OCI-LY7 (cell line): ENCODE results near the gene NFKBIA. TPM values are rescaled to one million over a fixed set of nuclear protein-coding genes. Genes with fewer than 3 reads are reported as not detected.

Experiments used
- BruUV-seq: library from RNA; stranded (reverse); fragments of 400-500 nt; replicated peaks from 2 replicates; lab custom pipeline; 2021; lab: Mats Ljungman, UMichigan
- CTCF ChIA-PET: fragments of 300-600 bp; sonication (Branson Sonifier 250); formaldehyde crosslinking; loops from one replicate; lab custom pipeline; 2022; ENCODE audit warnings: antibody characterized with exemption; ENCODE audit not compliant: unreplicated experiment; lab: Charles Lee
- POLR2A ChIA-PET: fragments of 300-600 bp; sonication (Branson Sonifier 250); formaldehyde crosslinking; loops from one replicate; lab custom pipeline; 2022; ENCODE audit warnings: antibody characterized with exemption; lab: Charles Lee
- DNase-seq: peaks from one replicate; pipeline ENCODE4 v3.0.0-alpha.2; 2015; ENCODE audit warnings: low spot score
- H2AFZ ChIP-seq: fragments of 200-600 bp; sonication (generic), shearing (Covaris generic); 2 replicates; pipeline ENCODE4 v1.6.1; 2014; ENCODE audit warnings: mild to moderate bottlenecking, antibody characterized with exemption, low read length, moderate library complexity
- H3K27ac ChIP-seq: fragments of 200-600 bp; sonication (generic); 2 replicates; pipeline ENCODE4 v1.5.1; 2014; ENCODE audit warnings: mixed run types, low read depth, mild to moderate bottlenecking, moderate library complexity, low read length, inconsistent platforms; ENCODE audit not compliant: poor library complexity, severe bottlenecking
- H3K36me3 ChIP-seq: fragments of 200-600 bp; sonication (generic); 2 replicates; pipeline ENCODE4 v1.6.1; 2014; ENCODE audit warnings: mild to moderate bottlenecking, antibody characterized with exemption, low read length, moderate library complexity, mixed read lengths; ENCODE audit not compliant: insufficient read depth
- H3K4me1 ChIP-seq: fragments of 200-600 bp; sonication (generic); 2 replicates; pipeline ENCODE4 v1.5.1; 2014; ENCODE audit warnings: mild to moderate bottlenecking, low read length; ENCODE audit not compliant: insufficient read depth, poor library complexity, severe bottlenecking
- H3K4me2 ChIP-seq: fragments of 200-600 bp; sonication (generic); 2 replicates; pipeline ENCODE4 v1.6.1; 2014; ENCODE audit warnings: mild to moderate bottlenecking, low read length
- H3K4me3 ChIP-seq: fragments of 200-600 bp; sonication (generic); 2 replicates; pipeline ENCODE4 v1.5.1; 2014; ENCODE audit warnings: mild to moderate bottlenecking, low read depth, low read length; ENCODE audit not compliant: poor library complexity, severe bottlenecking
- H3K79me2 ChIP-seq: fragments of 200-600 bp; sonication (generic); 2 replicates; pipeline ENCODE4 v1.6.1; 2016; ENCODE audit warnings: low read depth, mild to moderate bottlenecking, low read length, moderate library complexity, mixed read lengths; ENCODE audit not compliant: insufficient read depth
- H3K9me2 ChIP-seq: fragments of 200-600 bp; sonication (generic); 2 replicates; pipeline ENCODE4 v1.6.1; 2016; ENCODE audit warnings: mild to moderate bottlenecking, low read length, mixed read lengths; ENCODE audit not compliant: insufficient read depth
- H3K9me3 ChIP-seq: fragments of 200-600 bp; sonication (generic); 2 replicates; pipeline ENCODE4 v1.6.1; 2014; ENCODE audit warnings: mild to moderate bottlenecking, mixed run types, low read length, mixed read lengths
- H4K20me1 ChIP-seq: fragments of 200-600 bp; sonication (generic); 2 replicates; pipeline ENCODE4 v1.6.1; 2014; ENCODE audit warnings: mild to moderate bottlenecking, antibody characterized with exemption, low read length, moderate library complexity, mixed read lengths; ENCODE audit not compliant: insufficient read depth
- CTCF ChIP-seq: fragments of 200-600 bp; sonication (generic); conservative IDR thresholded peaks from 2 replicates; pipeline ENCODE4 v1.5.1; 2014; ENCODE audit warnings: mild to moderate bottlenecking, antibody characterized with exemption, low read length, moderate library complexity, mixed read lengths
- EZH2phosphoT487 ChIP-seq: fragments of 200-600 bp; sonication (generic); IDR thresholded peaks from 2 replicates; pipeline ENCODE4 v1.6.1; 2018; ENCODE audit warnings: low read depth, borderline replicate concordance, mild to moderate bottlenecking, mixed run types, antibody characterized with exemption, low read length, moderate library complexity, mixed read lengths
- intact Hi-C: fragments of 100-400 bp; cut with micrococcal nuclease; formaldehyde crosslinking; loops from one replicate; pipeline ENCODE4 v1.10.0; 2022; ENCODE audit not compliant: unreplicated experiment
- total RNA-seq, 2 experiments: library from RNA; depleted of rRNA in 1 of 2; stranded (reverse); fragments of >200 nt in 1 of 2; shearing (Covaris generic) in 1 of 2; gene quantifications; 2 replicates each; pipeline ENCODE4 v1.2.3, GENCODE V29; 2014 to 2022

Gene NFKBIA
- total RNA-seq, 2 experiments from 2014 or later = 43.6 to 100 TPM

- no peak for TF ChIP-seq EZH2phosphoT487
- no peak for TF ChIP-seq CTCF
- no peak overlapping the region for H2AFZ ChIP-seq
- no peaks in the 10 kb centered on the region for H3K9me2 ChIP-seq
- DNase-seq = no peak
- no TSS peak for BruUV-seq
- ChIA-PET POLR2A (interaction anchor here (0.6 to 1.3 kb wide), 4 partner anchors 180 to 312 kb away, joined by 3 to 6 read pairs (median 3); no protein-coding TSS in a partner anchor), CTCF (interaction anchor here (0.6 to 0.7 kb wide), 2 partner anchors 117 to 179 kb away, joined by 3 to 4 read pairs; partner anchors contain the start of gene PSMA6)
- no peak overlapping the region for H3K4me2 ChIP-seq
- no peak overlapping the region for H3K27ac ChIP-seq
- intact Hi-C loops = loop anchor here (5.0 kb wide), 2 partner anchors 287 to 537 kb away; partner anchors contain the start of genes PPP2R3C and PRORP
- no peaks in the 10 kb centered on the region for H3K9me3 ChIP-seq
- H4K20me1 ChIP-seq = no peaks in the 10 kb centered on the region
- no peaks in the 10 kb centered on the region for H3K79me2 ChIP-seq
- no peaks in the 10 kb centered on the region for H3K36me3 ChIP-seq
- H3K4me1 ChIP-seq = peaks cover 25% of the 10 kb centered on the region
- H3K4me3 ChIP-seq = no peak overlapping the region
Measured at GRCh38 chr14:35409595-35409994, 5.0 kb upstream of the NFKBIA start.

GRCh38 chr14:35408026-35408425, 3.5 kb upstream of the NFKBIA start:
- no peak for DNase-seq

More at GRCh38 chr14:35408026-35408425, 3.5 kb upstream of the NFKBIA start:
- intact Hi-C loops = loop anchor here (5.0 kb wide), 2 partner anchors 286 to 536 kb away; partner anchors contain the start of genes PPP2R3C and PRORP
- Histone ChIP-seq H3K4me3 (no peak overlapping the region), H3K4me2 (no peak overlapping the region), H4K20me1 (peaks cover 6% of the 10 kb centered on the region; the same call in 1 of the 2 replicates), H3K9me2 (no peaks in the 10 kb centered on the region), H3K27ac (no peak overlapping the region), H3K4me1 (peaks cover 28% of the 10 kb centered on the region), H3K79me2 (peaks cover 7% of the 10 kb centered on the region; the same call in 1 of the 2 replicates), H3K36me3 (peaks cover 7% of the 10 kb centered on the region), H2AFZ (no peak overlapping the region), H3K9me3 (no peaks in the 10 kb centered on the region)
- ChIA-PET POLR2A (interaction anchor here (1.3 kb wide), 1 partner anchor 8 kb away, joined by 3 read pairs; no protein-coding TSS in a partner anchor), CTCF (no interaction called here)
- no TSS peak for BruUV-seq
- TF ChIP-seq CTCF = no peak
- TF ChIP-seq EZH2phosphoT487 = no peak
